ENCODE measurements around the gene SMIM26.

DNA sequence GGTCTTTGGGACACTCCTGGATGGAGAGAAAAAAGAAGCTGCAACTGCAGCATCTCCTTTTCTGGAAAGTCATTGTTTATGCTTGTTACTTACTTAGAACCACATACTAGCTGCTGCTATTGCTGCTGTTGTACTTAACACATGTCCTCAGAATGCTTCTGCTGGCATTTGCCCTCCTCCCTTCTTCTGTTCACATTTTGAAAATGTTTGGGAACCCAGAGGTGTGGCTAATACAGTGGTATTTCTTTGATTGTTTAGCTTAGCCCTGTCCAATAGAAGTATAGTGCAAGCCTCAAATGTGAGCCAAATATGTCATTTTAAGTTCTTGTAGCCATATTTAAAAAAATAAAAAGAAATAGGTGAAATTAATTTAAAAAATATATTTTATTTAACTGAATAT, 29.0 kb downstream of the SMIM26 start:
- TF ChIP-seq POLR2A (IDR thresholded peaks at IDR 0.05; ENCODE audit: low read depth, low read length) (no peak), POLR2AphosphoS5 (IDR thresholded peaks at IDR 0.05; ENCODE audit: low read depth, low read length) (no peak)

Data from GM12891 (cell line).